GM12878 (cell line): Measurements from ENCODE around the gene MAPT. TPM values are rescaled to one million over a fixed set of nuclear protein-coding genes. Genes with fewer than 3 reads are reported as not detected.

ENCODE experiments used
- ATAC-seq: fragments of 200-7000 bp; cut with Tn5 transposase; 3 replicates; pipeline ENCODE4 v1.9.1; 2020; ENCODE audit warnings: mild to moderate bottlenecking, moderate library complexity
- BruUV-seq: library from RNA; stranded (reverse); fragments of 400-500 nt; replicated peaks from 2 replicates; lab custom pipeline; 2021; lab: Mats Ljungman, UMichigan
- CTCF ChIA-PET: fragments of 300-600 bp; sonication (Branson Sonifier 250); formaldehyde crosslinking; extraction: SDS; loops from one replicate; lab custom pipeline; 2021; ENCODE audit warnings: inconsistent platforms; lab: Yijun Ruan, JAX
- POLR2A ChIA-PET: fragments of 350-600 bp; formaldehyde crosslinking; extraction: SDS; loops from one replicate; lab custom pipeline; 2021; ENCODE audit warnings: inconsistent platforms; lab: Charles Lee
- RAD21 ChIA-PET: fragments of 300-600 bp; sonication (Branson Sonifier 250); formaldehyde crosslinking; loops from one replicate; lab custom pipeline; 2023; ENCODE audit warnings: antibody characterized with exemption; ENCODE audit not compliant: unreplicated experiment; lab: Charles Lee
- SMC1A ChIA-PET: fragments of 300-600 bp; sonication (Branson Sonifier 250); formaldehyde crosslinking; loops from one replicate; lab custom pipeline; 2023; ENCODE audit not compliant: unreplicated experiment, uncharacterized antibody; lab: Charles Lee
- DNase-seq: peaks from one replicate; pipeline ENCODE4 v3.0.0-alpha.2; 2011; ENCODE audit warnings: low read depth, low spot score
- FAIRE-seq: peaks from 3 replicates; lab custom pipeline; 2011; peaks lifted over from hg19 to GRCh38; lab: Jason Lieb, UNC
- H2AFZ ChIP-seq: 2 replicates; pipeline ENCODE4 v1.6.0; 2011; ENCODE audit warnings: low read depth, low read length, control low read depth; ENCODE audit not compliant: control insufficient read depth
- H3K27ac ChIP-seq: 2 replicates; pipeline ENCODE4 v1.5.1; 2011; ENCODE audit warnings: control low read depth; ENCODE audit not compliant: control insufficient read depth, insufficient read depth
- H3K27me3 ChIP-seq, 2 experiments: replicated peaks in 1 of 2; 2 replicates each; pipeline versions ENCODE4 v1.6.0 to v1.6.1; 2011; ENCODE audit warnings: low read length in 1 of 2; ENCODE audit not compliant: control insufficient read depth in 2 of 2, insufficient read depth in 2 of 2
- H3K36me3 ChIP-seq, 2 experiments: 2 replicates each; pipeline ENCODE4 v1.5.1; 2011; ENCODE audit warnings: low read length in 1 of 2; ENCODE audit not compliant: control insufficient read depth in 2 of 2, insufficient read depth in 2 of 2
- H3K4me1 ChIP-seq: 2 replicates; pipeline ENCODE4 v1.6.1; 2011; ENCODE audit warnings: mild to moderate bottlenecking, low read length, moderate library complexity, mixed read lengths; ENCODE audit not compliant: control insufficient read depth, insufficient read depth
- H3K4me2 ChIP-seq: 2 replicates; pipeline ENCODE4 v1.6.0; 2011; ENCODE audit warnings: control low read depth; ENCODE audit not compliant: control insufficient read depth, insufficient read depth
- H3K4me3 ChIP-seq: fragments of 200-600 bp; sonication (generic); 2 replicates; pipeline ENCODE4 v1.5.1; 2016
- H3K79me2 ChIP-seq: 2 replicates; pipeline ENCODE4 v1.6.0; 2011; ENCODE audit warnings: low read length; ENCODE audit not compliant: control insufficient read depth, insufficient read depth
- H3K9ac ChIP-seq: 2 replicates; pipeline ENCODE4 v1.8.0; 2011; ENCODE audit warnings: low read length, control low read depth, mixed read lengths; ENCODE audit not compliant: control insufficient read depth, insufficient read depth
- H3K9me3 ChIP-seq: replicated peaks from 3 replicates; pipeline ENCODE4 v1.5.1; 2011; ENCODE audit warnings: mild to moderate bottlenecking, low read length; ENCODE audit not compliant: control insufficient read depth, insufficient read depth
- H4K20me1 ChIP-seq: 2 replicates; pipeline ENCODE4 v1.6.0; 2011; ENCODE audit not compliant: control insufficient read depth, insufficient read depth
- CEBPB ChIP-seq, 2 experiments: fragments of 150-350 bp in 1 of 2; IDR thresholded peaks; 2 replicates each; pipeline ENCODE4 v1.6.1; 2012 to 2014; ENCODE audit warnings: low read depth in 2 of 2, low read length in 2 of 2, borderline replicate concordance in 1 of 2, inconsistent platforms in 1 of 2
- ESRRA ChIP-seq: IDR thresholded peaks from 2 replicates; pipeline ENCODE4 v1.6.1; 2012; ENCODE audit warnings: mild to moderate bottlenecking, low read length, improper control_type of control experiment
- PML ChIP-seq: IDR thresholded peaks from 2 replicates; pipeline ENCODE4 v1.6.1; 2012; ENCODE audit warnings: low read length, inconsistent platforms
- POLR2A ChIP-seq: IDR thresholded peaks from 2 replicates; pipeline ENCODE4 v1.6.1; 2011; ENCODE audit warnings: low read depth, mild to moderate bottlenecking, low read length
- SPI1 ChIP-seq: IDR thresholded peaks from 2 replicates; pipeline ENCODE4 v1.6.1; 2011; ENCODE audit warnings: low read depth, mild to moderate bottlenecking, low read length, moderate library complexity, borderline replicate concordance; ENCODE audit not compliant: insufficient read depth
- SRF ChIP-seq, 2 experiments: IDR thresholded peaks; 2 replicates each; pipeline ENCODE4 v1.6.1; 2011; ENCODE audit warnings: low read depth in 2 of 2, low read length in 2 of 2, mild to moderate bottlenecking in 1 of 2, moderate library complexity in 1 of 2
- TCF3 ChIP-seq: IDR thresholded peaks from 2 replicates; pipeline ENCODE4 v1.6.1; 2012; ENCODE audit warnings: low read depth, mild to moderate bottlenecking, low read length, borderline replicate concordance; ENCODE audit not compliant: insufficient read depth
- ZBED1 ChIP-seq: IDR thresholded peaks from 2 replicates; pipeline ENCODE4 v1.6.1; 2016; ENCODE audit warnings: borderline replicate concordance
- WGBS: methylation state at CpG from one replicate; pipeline ENCODE4 v1.1.6; 2016; ENCODE audit warnings: low lambda C conversion rate; ENCODE audit not compliant: insufficient replicate concordance, insufficient coverage; ENCODE audit errors: missing lambda C conversion rate; 5-methylcytosine and 5-hydroxymethylcytosine counted together
- in situ Hi-C: fragments of 300-500 bp; cut with MboI; formaldehyde crosslinking; loops from 9 replicates; pipeline ENCODE4 v1.14.3; 2018; ENCODE audit warnings: mixed read lengths
- intact Hi-C: fragments of 100-400 bp; cut with micrococcal nuclease; formaldehyde crosslinking; loops from one replicate; pipeline ENCODE4 v1.14.2; 2022; ENCODE audit not compliant: unreplicated experiment
- polyA plus RNA-seq, 11 experiments: library from polyadenylated mRNA; depleted of rRNA in 4 of 11; unstranded in 6 of 11; stranded (reverse) in 5 of 11; fragments of >200 nt; fragmentation: Nextera tagmentation in 4 of 11; fragmentation: Illumina TruSeq in 1 of 11; extraction: Ambion mirVana in 4 of 11; extraction: Trizol in 1 of 11; gene quantifications; 1 replicate in 1 of 11; 2 replicates in 10 of 11; pipeline versions ENCODE4 v1.2.1 to v1.2.3, GENCODE V29; 2011 to 2016; ENCODE audit warnings: inconsistent platforms in 2 of 11, missing spikeins in 2 of 11, low read depth in 1 of 11
- total RNA-seq, 4 experiments: library from RNA; depleted of rRNA in 3 of 4; stranded (reverse); fragments of >200 nt in 3 of 4; fragmentation: Illumina TruSeq in 1 of 4; extraction: Trizol in 1 of 4; gene quantifications; 2 replicates each; pipeline versions ENCODE4 v1.2.1 to v1.2.3, GENCODE V29; 2013 to 2021
- TF ChIP-seq, protein P1 (sequence below): IDR thresholded peaks from 2 replicates; pipeline ENCODE4 v1.6.1; 2012; ENCODE audit warnings: mild to moderate bottlenecking, low read depth, low read length
- TF ChIP-seq, protein P2 (sequence below): fragments of 450-650 bp; IDR thresholded peaks from 2 replicates; pipeline ENCODE4 v1.6.1; 2017; ENCODE audit warnings: mild to moderate bottlenecking, moderate library complexity
- TF ChIP-seq, protein P3 (sequence below): fragments of 150-350 bp; IDR thresholded peaks from 2 replicates; pipeline ENCODE4 v1.6.1; 2014; ENCODE audit warnings: mild to moderate bottlenecking, low read depth, low read length
- TF ChIP-seq, protein P4 (sequence below): IDR thresholded peaks from 2 replicates; pipeline ENCODE4 v1.6.1; 2011; ENCODE audit warnings: borderline replicate concordance, low read depth, mild to moderate bottlenecking, moderate library complexity, mixed read lengths, low read length; ENCODE audit not compliant: insufficient read depth; ENCODE audit errors: extremely low read length

MAPT gene
- total and polyA plus RNA-seq, 10 of the 15 experiments (the other 5 are each of a cell fraction or from before 2014, with no cell fraction given): under 0.01 to 0.05 (median 0.03) TPM; not detected in 7

DNA sequence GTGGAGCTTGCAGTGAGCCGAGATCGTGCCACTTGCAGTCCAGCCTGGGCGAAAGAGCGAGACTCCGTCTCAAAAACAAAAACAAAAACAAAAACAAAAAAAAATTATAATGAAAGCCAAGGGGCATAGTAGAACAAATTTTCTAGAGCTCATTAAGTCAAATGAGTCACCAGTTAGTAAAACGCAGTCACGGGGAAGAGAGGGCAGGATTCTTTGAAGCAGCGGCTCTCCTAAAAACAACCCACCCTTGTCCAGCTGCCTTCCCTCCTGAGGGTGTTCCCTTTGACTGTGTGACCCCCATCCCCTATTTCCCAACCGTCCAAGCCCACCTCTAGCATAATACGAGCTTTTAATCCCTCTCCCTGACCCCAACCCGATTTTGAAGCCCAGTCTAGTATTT, 60.6 kb downstream of the MAPT start:
- no peak overlapping the region for H3K4me3 ChIP-seq
- no peak for FAIRE-seq
- ChIA-PET CTCF (no interaction called here), POLR2A (no interaction called here), RAD21 (no interaction called here), SMC1A (no interaction called here)
- WGBS: 60% methylated on average over 11 of the region's 11 CpGs
- no peak overlapping the region for H3K9ac ChIP-seq
- H3K27ac ChIP-seq: no peak overlapping the region
- no TSS peak for BruUV-seq
- H2AFZ ChIP-seq: no peak overlapping the region
- intact Hi-C loops: no loop called here
- no peaks in the 10 kb centered on the region for H3K4me1 ChIP-seq
- H3K4me2 ChIP-seq: no peak overlapping the region
- peaks cover 0 to 3% of the 10 kb centered on the region in 2 experiments; a peak in 3 of 4 replicates for H3K27me3 ChIP-seq
- in situ Hi-C loops: no loop called here
- no peak for ATAC-seq
- H3K36me3 ChIP-seq: no peaks in the 10 kb centered on the region
- no peak for DNase-seq
- no peaks in the 10 kb centered on the region for H3K9me3 ChIP-seq
- H4K20me1 ChIP-seq: no peaks in the 10 kb centered on the region
- no peaks in the 10 kb centered on the region for H3K79me2 ChIP-seq
- TF ChIP-seq, protein P1, sequence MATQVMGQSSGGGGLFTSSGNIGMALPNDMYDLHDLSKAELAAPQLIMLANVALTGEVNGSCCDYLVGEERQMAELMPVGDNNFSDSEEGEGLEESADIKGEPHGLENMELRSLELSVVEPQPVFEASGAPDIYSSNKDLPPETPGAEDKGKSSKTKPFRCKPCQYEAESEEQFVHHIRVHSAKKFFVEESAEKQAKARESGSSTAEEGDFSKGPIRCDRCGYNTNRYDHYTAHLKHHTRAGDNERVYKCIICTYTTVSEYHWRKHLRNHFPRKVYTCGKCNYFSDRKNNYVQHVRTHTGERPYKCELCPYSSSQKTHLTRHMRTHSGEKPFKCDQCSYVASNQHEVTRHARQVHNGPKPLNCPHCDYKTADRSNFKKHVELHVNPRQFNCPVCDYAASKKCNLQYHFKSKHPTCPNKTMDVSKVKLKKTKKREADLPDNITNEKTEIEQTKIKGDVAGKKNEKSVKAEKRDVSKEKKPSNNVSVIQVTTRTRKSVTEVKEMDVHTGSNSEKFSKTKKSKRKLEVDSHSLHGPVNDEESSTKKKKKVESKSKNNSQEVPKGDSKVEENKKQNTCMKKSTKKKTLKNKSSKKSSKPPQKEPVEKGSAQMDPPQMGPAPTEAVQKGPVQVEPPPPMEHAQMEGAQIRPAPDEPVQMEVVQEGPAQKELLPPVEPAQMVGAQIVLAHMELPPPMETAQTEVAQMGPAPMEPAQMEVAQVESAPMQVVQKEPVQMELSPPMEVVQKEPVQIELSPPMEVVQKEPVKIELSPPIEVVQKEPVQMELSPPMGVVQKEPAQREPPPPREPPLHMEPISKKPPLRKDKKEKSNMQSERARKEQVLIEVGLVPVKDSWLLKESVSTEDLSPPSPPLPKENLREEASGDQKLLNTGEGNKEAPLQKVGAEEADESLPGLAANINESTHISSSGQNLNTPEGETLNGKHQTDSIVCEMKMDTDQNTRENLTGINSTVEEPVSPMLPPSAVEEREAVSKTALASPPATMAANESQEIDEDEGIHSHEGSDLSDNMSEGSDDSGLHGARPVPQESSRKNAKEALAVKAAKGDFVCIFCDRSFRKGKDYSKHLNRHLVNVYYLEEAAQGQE: no peak
- TF ChIP-seq TCF3 (no peak), POLR2A (no peak), PML (no peak), ZBED1 (no peak), SPI1 (no peak), SRF (IDR thresholded peaks at IDR 0.05; ENCODE audit: low read depth in 2 of 2, low read length in 2 of 2) (no peak), CEBPB (IDR thresholded peaks at IDR 0.05; ENCODE audit: borderline replicate concordance in 1 of 2, low read depth in 2 of 2, low read length in 2 of 2) (no peak), ESRRA (no peak)
- TF ChIP-seq, protein P2, sequence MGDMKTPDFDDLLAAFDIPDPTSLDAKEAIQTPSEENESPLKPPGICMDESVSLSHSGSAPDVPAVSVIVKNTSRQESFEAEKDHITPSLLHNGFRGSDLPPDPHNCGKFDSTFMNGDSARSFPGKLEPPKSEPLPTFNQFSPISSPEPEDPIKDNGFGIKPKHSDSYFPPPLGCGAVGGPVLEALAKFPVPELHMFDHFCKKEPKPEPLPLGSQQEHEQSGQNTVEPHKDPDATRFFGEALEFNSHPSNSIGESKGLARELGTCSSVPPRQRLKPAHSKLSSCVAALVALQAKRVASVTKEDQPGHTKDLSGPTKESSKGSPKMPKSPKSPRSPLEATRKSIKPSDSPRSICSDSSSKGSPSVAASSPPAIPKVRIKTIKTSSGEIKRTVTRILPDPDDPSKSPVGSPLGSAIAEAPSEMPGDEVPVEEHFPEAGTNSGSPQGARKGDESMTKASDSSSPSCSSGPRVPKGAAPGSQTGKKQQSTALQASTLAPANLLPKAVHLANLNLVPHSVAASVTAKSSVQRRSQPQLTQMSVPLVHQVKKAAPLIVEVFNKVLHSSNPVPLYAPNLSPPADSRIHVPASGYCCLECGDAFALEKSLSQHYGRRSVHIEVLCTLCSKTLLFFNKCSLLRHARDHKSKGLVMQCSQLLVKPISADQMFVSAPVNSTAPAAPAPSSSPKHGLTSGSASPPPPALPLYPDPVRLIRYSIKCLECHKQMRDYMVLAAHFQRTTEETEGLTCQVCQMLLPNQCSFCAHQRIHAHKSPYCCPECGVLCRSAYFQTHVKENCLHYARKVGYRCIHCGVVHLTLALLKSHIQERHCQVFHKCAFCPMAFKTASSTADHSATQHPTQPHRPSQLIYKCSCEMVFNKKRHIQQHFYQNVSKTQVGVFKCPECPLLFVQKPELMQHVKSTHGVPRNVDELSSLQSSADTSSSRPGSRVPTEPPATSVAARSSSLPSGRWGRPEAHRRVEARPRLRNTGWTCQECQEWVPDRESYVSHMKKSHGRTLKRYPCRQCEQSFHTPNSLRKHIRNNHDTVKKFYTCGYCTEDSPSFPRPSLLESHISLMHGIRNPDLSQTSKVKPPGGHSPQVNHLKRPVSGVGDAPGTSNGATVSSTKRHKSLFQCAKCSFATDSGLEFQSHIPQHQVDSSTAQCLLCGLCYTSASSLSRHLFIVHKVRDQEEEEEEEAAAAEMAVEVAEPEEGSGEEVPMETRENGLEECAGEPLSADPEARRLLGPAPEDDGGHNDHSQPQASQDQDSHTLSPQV: no peak
- TF ChIP-seq, protein P3, sequence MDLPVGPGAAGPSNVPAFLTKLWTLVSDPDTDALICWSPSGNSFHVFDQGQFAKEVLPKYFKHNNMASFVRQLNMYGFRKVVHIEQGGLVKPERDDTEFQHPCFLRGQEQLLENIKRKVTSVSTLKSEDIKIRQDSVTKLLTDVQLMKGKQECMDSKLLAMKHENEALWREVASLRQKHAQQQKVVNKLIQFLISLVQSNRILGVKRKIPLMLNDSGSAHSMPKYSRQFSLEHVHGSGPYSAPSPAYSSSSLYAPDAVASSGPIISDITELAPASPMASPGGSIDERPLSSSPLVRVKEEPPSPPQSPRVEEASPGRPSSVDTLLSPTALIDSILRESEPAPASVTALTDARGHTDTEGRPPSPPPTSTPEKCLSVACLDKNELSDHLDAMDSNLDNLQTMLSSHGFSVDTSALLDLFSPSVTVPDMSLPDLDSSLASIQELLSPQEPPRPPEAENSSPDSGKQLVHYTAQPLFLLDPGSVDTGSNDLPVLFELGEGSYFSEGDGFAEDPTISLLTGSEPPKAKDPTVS: no peak
- TF ChIP-seq, protein P4, sequence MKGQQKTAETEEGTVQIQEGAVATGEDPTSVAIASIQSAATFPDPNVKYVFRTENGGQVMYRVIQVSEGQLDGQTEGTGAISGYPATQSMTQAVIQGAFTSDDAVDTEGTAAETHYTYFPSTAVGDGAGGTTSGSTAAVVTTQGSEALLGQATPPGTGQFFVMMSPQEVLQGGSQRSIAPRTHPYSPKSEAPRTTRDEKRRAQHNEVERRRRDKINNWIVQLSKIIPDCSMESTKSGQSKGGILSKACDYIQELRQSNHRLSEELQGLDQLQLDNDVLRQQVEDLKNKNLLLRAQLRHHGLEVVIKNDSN: no peak
